ENCODE data around the gene CYP2C8. TPM values are rescaled to one million over a fixed set of nuclear protein-coding genes. Genes with fewer than 3 reads are reported as not detected.

The CYP2C8 gene
- total RNA-seq, 1 experiment from 2014 or later, result 0.81 TPM

- TF ChIP-seq ATF2 (CRISPR knock-in tag; IDR thresholded peaks at IDR 0.05; ENCODE audit: borderline replicate concordance, low read depth) (no peak), JAZF1 (CRISPR knock-in tag; IDR thresholded peaks at IDR 0.05) (no peak), HMGA2 (CRISPR knock-in tag; IDR thresholded peaks at IDR 0.05) (no peak)
These were observed 33.7 kb downstream of the CYP2C8 start (continued) for GRCh38 chr10:95035332-95036295.

GRCh38 chr10:95034401-95034800 is 34.9 kb downstream of the CYP2C8 start:
- Mint-ChIP-seq H3K4me1 (peaks cover 2% of the 10 kb centered on the region; the same call in 1 of the 2 replicates), H3K4me3 (no peak overlapping the region), H3K27ac (no peak overlapping the region), H3K36me3 (no peaks in the 10 kb centered on the region), H3K9me3 (no peaks in the 10 kb centered on the region), H3K27me3 (ENCODE audit: low read depth) (no peaks in the 10 kb centered on the region)
- no peak for TF ChIP-seq CREM (CRISPR knock-in tag; IDR thresholded peaks at IDR 0.05)
- TF ChIP-seq, protein P1, sequence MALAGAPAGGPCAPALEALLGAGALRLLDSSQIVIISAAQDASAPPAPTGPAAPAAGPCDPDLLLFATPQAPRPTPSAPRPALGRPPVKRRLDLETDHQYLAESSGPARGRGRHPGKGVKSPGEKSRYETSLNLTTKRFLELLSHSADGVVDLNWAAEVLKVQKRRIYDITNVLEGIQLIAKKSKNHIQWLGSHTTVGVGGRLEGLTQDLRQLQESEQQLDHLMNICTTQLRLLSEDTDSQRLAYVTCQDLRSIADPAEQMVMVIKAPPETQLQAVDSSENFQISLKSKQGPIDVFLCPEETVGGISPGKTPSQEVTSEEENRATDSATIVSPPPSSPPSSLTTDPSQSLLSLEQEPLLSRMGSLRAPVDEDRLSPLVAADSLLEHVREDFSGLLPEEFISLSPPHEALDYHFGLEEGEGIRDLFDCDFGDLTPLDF (CRISPR knock-in tag; IDR thresholded peaks at IDR 0.05), result no peak
- no peak for TF ChIP-seq ZNF416 (CRISPR knock-in tag; IDR thresholded peaks at IDR 0.05)
- TF ChIP-seq, protein P2, sequence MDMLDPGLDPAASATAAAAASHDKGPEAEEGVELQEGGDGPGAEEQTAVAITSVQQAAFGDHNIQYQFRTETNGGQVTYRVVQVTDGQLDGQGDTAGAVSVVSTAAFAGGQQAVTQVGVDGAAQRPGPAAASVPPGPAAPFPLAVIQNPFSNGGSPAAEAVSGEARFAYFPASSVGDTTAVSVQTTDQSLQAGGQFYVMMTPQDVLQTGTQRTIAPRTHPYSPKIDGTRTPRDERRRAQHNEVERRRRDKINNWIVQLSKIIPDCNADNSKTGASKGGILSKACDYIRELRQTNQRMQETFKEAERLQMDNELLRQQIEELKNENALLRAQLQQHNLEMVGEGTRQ (CRISPR knock-in tag; IDR thresholded peaks at IDR 0.05), result no peak
- no peak for TF ChIP-seq ZNF423 (CRISPR knock-in tag; IDR thresholded peaks at IDR 0.05)
- no peak for TF ChIP-seq EMX1 (CRISPR knock-in tag; IDR thresholded peaks at IDR 0.05)
- no peak for TF ChIP-seq ZNF219 (CRISPR knock-in tag; IDR thresholded peaks at IDR 0.05; ENCODE audit: borderline replicate concordance)
- TF ChIP-seq ESRRA (CRISPR knock-in tag; IDR thresholded peaks at IDR 0.05; ENCODE audit: borderline replicate concordance), result no peak
- TF ChIP-seq ZNF232 (CRISPR knock-in tag; IDR thresholded peaks at IDR 0.05), result no peak
- TF ChIP-seq, protein P3, sequence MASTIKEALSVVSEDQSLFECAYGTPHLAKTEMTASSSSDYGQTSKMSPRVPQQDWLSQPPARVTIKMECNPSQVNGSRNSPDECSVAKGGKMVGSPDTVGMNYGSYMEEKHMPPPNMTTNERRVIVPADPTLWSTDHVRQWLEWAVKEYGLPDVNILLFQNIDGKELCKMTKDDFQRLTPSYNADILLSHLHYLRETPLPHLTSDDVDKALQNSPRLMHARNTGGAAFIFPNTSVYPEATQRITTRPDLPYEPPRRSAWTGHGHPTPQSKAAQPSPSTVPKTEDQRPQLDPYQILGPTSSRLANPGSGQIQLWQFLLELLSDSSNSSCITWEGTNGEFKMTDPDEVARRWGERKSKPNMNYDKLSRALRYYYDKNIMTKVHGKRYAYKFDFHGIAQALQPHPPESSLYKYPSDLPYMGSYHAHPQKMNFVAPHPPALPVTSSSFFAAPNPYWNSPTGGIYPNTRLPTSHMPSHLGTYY (CRISPR knock-in tag; IDR thresholded peaks at IDR 0.05), result no peak
- TF ChIP-seq, protein P4, sequence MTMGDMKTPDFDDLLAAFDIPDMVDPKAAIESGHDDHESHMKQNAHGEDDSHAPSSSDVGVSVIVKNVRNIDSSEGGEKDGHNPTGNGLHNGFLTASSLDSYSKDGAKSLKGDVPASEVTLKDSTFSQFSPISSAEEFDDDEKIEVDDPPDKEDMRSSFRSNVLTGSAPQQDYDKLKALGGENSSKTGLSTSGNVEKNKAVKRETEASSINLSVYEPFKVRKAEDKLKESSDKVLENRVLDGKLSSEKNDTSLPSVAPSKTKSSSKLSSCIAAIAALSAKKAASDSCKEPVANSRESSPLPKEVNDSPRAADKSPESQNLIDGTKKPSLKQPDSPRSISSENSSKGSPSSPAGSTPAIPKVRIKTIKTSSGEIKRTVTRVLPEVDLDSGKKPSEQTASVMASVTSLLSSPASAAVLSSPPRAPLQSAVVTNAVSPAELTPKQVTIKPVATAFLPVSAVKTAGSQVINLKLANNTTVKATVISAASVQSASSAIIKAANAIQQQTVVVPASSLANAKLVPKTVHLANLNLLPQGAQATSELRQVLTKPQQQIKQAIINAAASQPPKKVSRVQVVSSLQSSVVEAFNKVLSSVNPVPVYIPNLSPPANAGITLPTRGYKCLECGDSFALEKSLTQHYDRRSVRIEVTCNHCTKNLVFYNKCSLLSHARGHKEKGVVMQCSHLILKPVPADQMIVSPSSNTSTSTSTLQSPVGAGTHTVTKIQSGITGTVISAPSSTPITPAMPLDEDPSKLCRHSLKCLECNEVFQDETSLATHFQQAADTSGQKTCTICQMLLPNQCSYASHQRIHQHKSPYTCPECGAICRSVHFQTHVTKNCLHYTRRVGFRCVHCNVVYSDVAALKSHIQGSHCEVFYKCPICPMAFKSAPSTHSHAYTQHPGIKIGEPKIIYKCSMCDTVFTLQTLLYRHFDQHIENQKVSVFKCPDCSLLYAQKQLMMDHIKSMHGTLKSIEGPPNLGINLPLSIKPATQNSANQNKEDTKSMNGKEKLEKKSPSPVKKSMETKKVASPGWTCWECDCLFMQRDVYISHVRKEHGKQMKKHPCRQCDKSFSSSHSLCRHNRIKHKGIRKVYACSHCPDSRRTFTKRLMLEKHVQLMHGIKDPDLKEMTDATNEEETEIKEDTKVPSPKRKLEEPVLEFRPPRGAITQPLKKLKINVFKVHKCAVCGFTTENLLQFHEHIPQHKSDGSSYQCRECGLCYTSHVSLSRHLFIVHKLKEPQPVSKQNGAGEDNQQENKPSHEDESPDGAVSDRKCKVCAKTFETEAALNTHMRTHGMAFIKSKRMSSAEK (CRISPR knock-in tag; IDR thresholded peaks at IDR 0.05; ENCODE audit: borderline replicate concordance), result no peak
- no peak for TF ChIP-seq IRF2 (CRISPR knock-in tag; IDR thresholded peaks at IDR 0.05; ENCODE audit: borderline replicate concordance, low read depth)
- no peak for TF ChIP-seq ZNF281 (CRISPR knock-in tag; IDR thresholded peaks at IDR 0.05)
- no peak for TF ChIP-seq OVOL2 (CRISPR knock-in tag; IDR thresholded peaks at IDR 0.05; ENCODE audit: borderline replicate concordance)
- CTCF ChIA-PET, result no interaction called here
- POLR2A ChIA-PET, result no interaction called here
- no peak for ATAC-seq
- DNase-seq (ENCODE audit: low spot score), result no peak

Data from WTC11 (cell line).